Inferior parietal cortex (tissue), 1 donor: ENCODE results near the gene EDAR.

Source experiments
- DNase-seq: peaks from one replicate; pipeline ENCODE4 v3.0.0-alpha.2; 2016; ENCODE audit errors: extremely low spot score

The EDAR gene

DNA sequence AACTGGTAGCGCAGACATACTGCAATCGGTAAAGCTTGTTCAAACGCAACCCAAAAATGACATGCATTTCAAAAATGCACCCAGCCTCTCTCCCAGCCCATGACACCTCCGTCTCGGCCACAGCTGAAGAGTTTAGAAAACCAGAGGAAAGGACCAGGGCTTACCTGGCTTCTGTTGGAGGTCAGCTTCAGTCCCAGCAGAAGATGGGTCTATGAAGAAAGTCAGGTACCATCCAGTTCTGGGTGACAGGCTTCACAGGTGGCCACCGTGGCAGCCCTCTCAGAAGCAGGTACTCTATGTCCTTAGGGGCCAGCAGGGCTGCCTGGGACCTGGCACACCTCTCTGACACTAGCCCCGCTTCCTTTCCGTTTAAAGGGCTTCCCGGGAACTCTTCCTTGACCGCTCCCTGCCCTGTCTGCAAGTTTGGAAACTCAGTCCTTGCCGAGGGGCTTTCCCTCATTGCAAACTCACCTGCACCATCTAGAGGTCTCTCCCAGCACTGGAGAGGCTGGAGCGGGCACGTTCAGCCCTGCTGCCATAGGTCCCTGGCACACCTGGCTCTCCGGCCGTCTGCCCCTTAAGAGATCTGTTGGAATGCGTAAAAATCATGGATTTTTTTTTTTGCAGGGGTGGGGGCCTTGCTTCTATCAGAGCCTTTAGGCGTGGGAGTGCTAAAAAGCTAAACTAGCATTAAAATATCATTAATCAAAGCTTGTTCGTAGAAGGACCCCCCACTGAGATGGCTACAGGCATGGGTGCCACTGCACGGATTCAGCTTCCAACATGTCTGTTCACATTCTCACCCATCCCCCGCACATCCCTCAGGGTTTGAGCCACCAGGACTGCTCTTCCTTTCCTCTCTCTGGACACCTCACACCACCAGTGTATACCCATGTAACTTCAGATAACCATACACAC lies at the start of gene EDAR:
Gene EDAR (minus strand): TSS at position 425 of the 918 bp plus-strand sequence. CDS start 58,206 bp downstream, outside the sequence.
- DNase-seq: no peak

DNA sequence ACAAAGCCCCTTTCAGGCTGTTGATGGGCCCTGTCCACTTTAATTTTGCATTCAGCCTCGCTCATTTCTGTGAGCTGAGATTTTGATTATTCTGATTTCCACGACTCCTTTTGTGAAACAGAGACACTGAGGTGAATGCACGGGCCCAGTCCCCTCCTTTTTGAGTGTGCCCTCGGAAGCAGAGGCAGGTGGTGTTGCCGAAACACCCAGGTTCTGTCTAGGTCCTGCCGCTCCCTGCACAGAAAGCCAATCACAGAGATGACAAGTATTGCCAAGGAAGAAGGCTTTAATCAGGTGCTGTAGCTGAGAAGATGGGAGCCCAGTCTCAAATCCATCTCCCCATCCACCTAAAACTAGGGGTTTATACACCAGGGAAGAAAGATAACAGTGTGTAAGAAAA lies 44.2 kb upstream of the EDAR start:
- no peak for DNase-seq

DNA sequence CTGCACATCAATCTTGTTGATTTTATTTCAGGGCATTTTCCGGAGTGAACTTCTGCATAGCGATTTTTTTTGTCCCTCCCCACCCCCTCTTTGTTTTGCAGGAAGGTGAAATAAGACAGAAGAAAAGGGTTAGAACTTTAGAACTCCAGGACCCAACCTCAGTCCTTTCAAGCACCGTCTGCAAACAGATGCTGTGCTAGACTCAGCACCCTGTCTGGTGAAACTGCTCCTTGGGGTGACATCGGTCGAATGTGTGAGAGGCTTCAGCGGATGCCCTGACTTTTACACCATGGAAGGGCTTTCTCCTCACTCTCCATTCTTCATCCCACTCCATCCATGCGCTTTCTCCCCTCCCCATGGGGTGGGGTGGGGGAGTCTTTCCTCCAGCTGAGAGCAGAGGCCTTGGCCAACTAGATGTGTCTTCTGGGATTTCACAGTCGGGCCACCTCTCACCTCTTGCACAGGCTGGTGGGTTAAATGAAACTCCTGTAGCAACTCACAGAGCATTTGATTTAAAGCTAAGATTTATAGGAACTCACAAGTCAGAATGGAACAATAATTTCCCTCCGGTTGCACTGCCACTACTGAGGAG lies 43.3 kb upstream of the EDAR start:
- DNase-seq: no peak

- DNase-seq: no peak
Measured at GRCh38 chr2:109031476-109032228, 42.6 kb upstream of the EDAR start.

GRCh38 chr2:109030870-109031475 lies 42.0 kb upstream of the EDAR start:
- no peak for DNase-seq

DNA sequence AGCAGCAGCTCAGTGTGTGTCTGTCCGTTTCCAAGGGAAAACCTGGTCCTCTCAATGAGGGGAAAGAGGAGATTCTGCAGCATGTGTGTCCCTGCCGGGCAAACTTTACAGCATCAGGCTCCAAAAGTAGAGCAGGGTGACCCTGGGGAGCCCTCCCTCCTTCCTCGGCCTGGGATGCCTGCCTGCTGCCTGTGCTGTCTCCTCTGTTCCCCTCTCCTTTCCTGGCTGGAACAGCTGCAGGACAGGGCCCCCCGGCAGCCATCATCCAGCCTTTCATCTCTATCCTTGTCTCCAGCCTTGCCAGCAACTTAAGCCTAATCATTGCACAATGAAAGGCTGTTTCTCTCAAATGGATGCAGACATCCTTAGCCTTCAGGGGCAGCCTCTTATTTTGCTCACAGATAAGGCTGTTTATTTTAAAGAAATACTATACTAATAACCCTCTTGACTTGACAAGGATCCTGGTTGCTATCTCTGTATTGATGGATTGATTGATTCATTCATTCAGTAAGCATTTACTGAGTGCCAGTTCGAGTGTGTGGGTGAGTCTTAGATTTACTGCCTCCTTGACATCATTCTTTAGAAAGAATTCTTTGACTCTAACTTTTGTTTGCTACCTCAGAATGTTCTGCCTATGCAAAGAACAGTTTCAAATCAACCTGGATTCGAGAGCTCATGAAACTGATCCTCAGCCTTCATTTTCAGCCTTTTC lies 40.6 kb upstream of the EDAR start:
- DNase-seq: no peak

DNA sequence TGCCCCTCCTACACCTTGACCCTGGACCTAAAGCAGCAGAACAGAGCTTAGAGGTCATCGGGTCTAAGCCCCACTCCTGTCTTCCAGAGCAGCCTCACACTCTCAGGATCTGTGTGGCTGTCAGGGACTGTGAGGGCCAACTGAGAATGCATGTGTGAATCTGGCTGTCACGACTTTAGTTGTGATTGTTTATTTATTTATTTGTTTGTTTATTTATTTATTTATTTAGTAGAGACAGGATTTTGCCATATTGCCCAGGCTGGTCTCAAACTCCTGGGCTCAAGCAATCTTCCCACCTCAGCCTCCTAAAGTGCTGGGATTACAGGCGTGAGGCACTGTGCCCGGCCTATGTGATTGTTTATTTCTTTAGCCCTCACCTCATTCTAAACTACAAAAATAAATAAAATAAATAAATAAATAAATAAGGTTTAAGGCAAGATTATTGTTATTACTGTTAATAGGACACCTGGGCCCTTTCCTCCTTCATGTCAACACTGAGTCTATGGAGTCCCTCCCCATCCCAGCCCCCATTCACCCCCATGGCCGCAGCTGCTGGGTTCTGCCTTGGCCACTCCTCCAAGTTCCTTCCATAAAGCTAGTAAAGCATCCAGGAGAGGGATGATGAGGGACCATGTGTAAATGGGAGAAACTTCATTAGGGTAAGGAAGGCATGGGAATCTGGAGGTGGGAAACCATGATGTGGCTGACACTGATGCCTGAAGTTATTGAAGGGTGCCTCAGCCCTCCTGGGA lies 39.9 kb upstream of the EDAR start:
- DNase-seq: no peak

DNA sequence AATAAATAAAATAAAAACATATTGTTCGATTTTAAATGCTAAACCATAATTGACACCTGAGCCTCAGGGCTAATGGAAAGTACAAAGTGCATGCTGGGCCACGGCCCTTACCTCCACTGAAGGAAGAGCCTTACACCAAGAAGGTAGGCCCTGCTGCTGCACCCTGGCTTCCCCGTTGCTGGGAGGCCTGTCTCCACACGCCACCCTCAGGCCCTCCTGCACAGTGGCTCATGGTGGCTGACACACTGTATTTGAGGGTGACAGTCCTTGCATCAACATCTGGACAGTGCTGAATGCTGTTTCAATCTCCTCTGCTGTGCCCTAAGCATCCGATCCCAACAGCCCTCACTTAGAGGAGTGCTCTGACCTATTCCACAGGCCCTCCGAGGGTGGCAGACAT lies 39.3 kb upstream of the EDAR start:
- no peak for DNase-seq

DNA sequence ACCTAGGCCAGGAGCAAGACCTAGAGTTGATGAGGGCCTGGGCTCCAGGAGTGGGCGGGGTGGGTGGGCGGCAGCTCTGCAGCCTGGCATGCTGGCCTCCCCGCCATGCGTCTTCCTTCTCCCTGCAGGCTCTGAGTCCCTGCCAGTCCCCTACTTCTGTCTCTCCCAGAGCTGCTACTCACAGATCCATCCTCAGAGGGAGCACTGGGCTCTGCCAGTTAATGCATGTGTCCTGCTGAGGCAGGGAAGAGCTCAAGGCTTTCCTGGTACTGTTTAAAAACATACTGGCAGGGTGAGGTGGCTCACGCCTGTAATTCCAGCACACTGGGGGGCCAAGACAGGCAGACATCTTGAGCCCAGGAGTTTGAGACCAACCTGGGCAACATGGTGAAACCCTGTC lies 38.7 kb upstream of the EDAR start:
- no peak for DNase-seq

DNA sequence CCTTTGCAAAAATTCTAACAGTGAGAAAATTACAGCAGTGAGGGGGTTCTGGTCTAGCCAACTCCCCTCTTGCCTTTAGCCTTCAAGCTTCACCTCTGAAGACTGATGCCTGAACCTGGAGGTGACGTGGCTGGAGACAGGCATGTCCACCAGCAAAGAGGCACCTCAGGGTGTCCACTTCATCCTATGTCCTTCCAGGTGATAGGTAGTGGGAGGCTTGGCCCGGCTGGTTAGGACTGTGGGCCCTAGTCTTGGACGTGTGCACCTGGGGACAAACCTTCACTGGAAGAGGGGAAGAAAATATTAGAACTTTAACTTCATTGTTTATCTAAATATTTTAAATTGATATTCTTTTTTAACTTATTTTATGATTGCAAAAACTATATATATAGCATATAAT lies 35.5 kb upstream of the EDAR start:
- DNase-seq: no peak

- no peak for DNase-seq
Measured at GRCh38 chr2:109021895-109022300, 32.9 kb upstream of the EDAR start.

GRCh38 chr2:109020217-109020637 lies 31.2 kb upstream of the EDAR start:
- DNase-seq: no peak

GRCh38 chr2:109018452-109018851 lies 29.4 kb upstream of the EDAR start:
- no peak for DNase-seq

DNA sequence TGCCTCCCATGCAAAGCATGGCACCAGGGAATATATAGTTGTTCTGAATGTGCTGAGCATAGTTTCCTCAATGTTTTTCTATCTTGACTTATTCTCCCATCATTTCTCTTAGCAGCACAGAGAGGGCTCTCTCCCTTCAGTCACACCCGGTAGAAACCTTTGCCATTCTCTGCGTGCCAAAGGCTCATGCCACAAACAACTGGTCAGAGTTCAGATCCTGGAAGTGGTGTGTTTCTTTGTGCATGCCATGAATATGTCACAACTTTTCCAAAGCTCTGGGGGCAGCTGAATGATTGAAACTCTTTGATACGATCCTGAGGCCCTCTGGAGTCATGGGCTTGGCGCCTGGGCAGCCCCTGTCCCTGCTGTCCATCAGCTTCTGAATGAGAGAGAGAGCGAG lies 28.0 kb upstream of the EDAR start:
- no peak for DNase-seq

DNA sequence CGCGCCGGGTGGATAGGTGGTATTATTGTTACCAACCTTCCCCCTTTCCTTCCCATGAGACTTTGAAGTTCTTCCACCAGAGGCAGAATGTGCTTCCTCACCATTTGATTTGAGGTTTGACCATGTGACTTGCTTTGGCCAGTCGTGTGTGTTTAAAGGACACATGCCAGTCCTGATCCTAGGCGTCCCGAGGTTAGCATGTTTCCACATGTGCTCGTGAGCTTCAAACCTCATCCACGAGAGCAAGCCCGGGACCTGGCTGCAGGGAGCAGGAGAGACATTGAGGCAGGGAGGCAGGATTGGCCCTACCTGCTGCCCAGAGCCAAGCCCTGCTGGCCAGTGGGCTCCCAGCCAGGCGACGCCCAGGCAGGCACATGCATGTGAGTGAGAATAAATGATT lies 27.4 kb upstream of the EDAR start:
- DNase-seq: no peak

GRCh38 chr2:109014476-109014875 lies 25.5 kb upstream of the EDAR start:
- DNase-seq: no peak

DNA sequence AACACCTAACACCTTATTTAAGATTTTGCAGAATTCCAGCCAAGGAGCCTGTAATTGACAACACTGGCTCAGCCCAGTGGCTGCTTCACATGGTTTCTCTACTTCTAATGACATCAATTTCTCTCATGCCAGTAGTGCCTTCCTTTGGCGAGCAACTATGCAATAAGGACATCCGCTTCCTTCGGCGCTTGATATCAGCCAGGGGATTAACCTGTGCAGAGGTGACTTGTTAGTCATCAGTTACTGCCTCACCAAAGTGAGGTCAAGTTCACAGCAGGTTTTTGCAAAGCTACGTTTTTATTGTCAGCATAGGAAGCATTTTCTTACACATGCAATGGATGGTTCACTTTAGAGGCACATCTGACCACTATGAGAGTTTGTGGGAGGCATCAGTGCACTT lies 24.0 kb upstream of the EDAR start:
- DNase-seq: no peak

GRCh38 chr2:109009920-109010610 lies 21.0 kb upstream of the EDAR start:
- DNase-seq: no peak

GRCh38 chr2:109006971-109007370 lies 18.0 kb upstream of the EDAR start:
- DNase-seq: no peak

- DNase-seq: no peak
Measured at GRCh38 chr2:109005686-109006204, 16.7 kb upstream of the EDAR start.
